HG02759 (cell line): ENCODE measurements around the gene CUTA.
"Not testable (repeated sequence)": the region's sequence is repeated elsewhere in the genome, so short reads cannot be mapped to it uniquely, and the experiment has no call there.

ENCODE experiments used
- ATAC-seq: cut with Tn5 transposase; IDR thresholded peaks from one replicate; pipeline ENCODE4 v1.9.1; 2021; ENCODE audit warnings: mild to moderate bottlenecking, moderate library complexity; ENCODE audit not compliant: unreplicated experiment

Gene CUTA

GRCh38 chr6:33407132-33407718 lies 10.7 kb downstream of the CUTA start:
- no peak for ATAC-seq

GRCh38 chr6:33406126-33406525 lies 11.8 kb downstream of the CUTA start:
- no peak for ATAC-seq

GRCh38 chr6:33405386-33405940 lies 12.4 kb downstream of the CUTA start:
- ATAC-seq, result no peak

- no peak for ATAC-seq
Measured at GRCh38 chr6:33404884-33405283, 13.0 kb downstream of the CUTA start.

- ATAC-seq, result not testable (repeated sequence)
Measured at GRCh38 chr6:33399881-33400280, 18.0 kb downstream of the CUTA start.

- ATAC-seq, result not testable (repeated sequence)
Measured at GRCh38 chr6:33398601-33399000, 19.3 kb downstream of the CUTA start.

- ATAC-seq, result no peak
Measured at GRCh38 chr6:33397541-33397940, 20.4 kb downstream of the CUTA start.

- ATAC-seq, result no peak
Measured at GRCh38 chr6:33392979-33393378, 24.9 kb downstream of the CUTA start.

- no peak for ATAC-seq
Measured at GRCh38 chr6:33392595-33392948, 25.3 kb downstream of the CUTA start.

GRCh38 chr6:33391922-33392594 lies 25.8 kb downstream of the CUTA start:
- ATAC-seq, result peak; percentile 15

- peak; percentile 88 for ATAC-seq
Measured at GRCh38 chr6:33391278-33391921, 26.5 kb downstream of the CUTA start, which contains the start of gene KIFC1. KIFC1 (plus strand) TSS chr6:33391823; CDS start chr6:33391986, 163 bp downstream.

GRCh38 chr6:33390767-33391277 lies 27.1 kb downstream of the CUTA start:
- no peak for ATAC-seq

- ATAC-seq, result no peak
Measured at GRCh38 chr6:33390173-33390572, 27.7 kb downstream of the CUTA start.

- ATAC-seq, result no peak
Measured at GRCh38 chr6:33384581-33385020, 33.3 kb downstream of the CUTA start.

- no peak for ATAC-seq
Measured at GRCh38 chr6:33383427-33384185, 34.3 kb downstream of the CUTA start.

- no peak for ATAC-seq
Measured at GRCh38 chr6:33380272-33380981, 37.5 kb downstream of the CUTA start.

- not testable (repeated sequence) for ATAC-seq
Measured at GRCh38 chr6:33379184-33379583, 38.7 kb downstream of the CUTA start.

- ATAC-seq, result no peak
Measured at GRCh38 chr6:33377171-33377570, 40.7 kb downstream of the CUTA start.

- no peak for ATAC-seq
Measured at GRCh38 chr6:33375143-33375671, 42.7 kb downstream of the CUTA start.
